ENCODE results near the gene CD8A.

CD8A gene

DNA sequence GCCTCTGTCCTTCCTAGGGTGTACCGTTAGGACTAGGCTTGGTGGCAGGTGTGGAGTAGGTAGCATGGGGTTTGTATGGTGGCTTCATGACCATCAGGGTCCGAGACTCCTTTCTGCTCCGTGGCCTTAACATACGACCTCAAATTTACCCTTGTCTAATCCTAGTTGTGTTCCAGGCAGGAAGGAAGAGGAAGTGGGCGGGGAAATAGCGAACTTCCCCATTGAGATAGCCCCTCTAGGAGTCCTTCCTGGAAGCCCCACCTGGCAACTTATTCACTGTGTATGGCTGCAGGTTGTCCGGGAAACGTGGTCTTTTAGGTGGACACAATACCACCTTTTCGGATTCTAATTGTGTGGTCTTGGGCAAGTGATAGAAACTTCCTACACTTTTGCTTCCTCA, 9.3 kb downstream of the CD8A start:
- no peak overlapping the region for H3K4me3 ChIP-seq (ENCODE audit: low read depth, low read length)

DNA sequence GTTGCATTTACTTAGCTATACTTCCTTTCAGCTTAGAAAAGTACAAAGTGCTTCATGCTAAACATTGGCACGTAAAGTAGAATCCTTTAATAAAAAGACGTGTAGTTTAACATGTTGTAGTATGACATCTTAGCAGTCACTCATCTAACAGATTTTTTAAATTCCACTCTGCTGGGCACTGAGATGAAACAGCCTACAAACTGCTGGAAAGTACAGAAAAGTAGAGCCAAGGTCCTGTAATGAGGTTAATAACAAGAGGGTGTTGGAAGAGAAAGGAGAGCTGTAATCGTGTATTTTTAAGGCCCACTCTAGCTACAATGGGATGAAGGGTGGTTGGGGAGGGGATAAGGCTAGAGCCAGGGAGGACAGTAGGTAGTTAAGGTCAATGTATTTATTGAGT, 10.7 kb downstream of the CD8A start:
- H3K4me3 ChIP-seq (ENCODE audit: low read depth, low read length): no peak overlapping the region

GRCh38 chr2:86778957-86779356, 11.8 kb downstream of the CD8A start:
- H3K4me3 ChIP-seq (ENCODE audit: low read depth, low read length): no peak overlapping the region

- H3K4me3 ChIP-seq (ENCODE audit: low read depth, low read length): no peak overlapping the region
Observed at GRCh38 chr2:86776532-86776931, 14.2 kb downstream of the CD8A start.

DNA sequence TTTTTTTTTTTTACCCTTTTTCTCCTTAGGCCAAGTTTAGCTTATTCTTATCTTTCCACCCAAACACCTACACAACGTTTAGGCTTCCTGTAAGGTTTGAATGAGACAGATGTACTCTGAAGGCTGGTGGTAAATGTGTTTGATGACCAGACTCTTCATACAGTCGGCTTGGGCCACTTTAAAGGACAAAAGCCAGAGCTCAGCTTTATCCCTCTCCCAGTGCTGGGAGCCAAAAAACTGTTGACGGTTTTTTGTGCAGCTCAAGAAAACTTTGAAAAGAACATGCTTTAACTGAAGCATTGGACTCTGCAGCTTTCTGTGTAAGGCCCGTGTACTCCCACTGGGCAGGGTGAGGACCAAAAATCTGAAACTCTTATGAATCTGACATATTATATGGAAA, 15.4 kb downstream of the CD8A start:
- H3K4me3 ChIP-seq (ENCODE audit: low read depth, low read length): no peak overlapping the region

DNA sequence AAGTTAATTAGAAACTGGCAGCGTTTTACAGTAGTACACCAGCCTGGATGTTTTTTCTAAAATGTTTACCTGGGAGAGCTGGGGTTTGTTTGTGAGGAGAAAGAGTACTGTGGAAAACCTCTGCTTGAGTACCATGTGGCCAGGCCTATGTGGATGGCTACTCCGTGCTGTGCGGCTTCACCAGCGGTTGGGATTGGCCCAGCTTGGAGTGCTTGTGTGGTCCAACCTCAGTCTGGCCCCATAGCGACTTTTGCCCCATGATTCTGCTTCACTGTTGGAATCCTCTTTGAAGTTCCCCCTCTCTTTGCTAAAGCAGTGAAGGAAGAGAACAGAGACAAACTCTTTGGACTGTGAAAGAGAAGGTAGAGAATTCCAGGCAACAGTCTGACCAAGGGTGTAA, 15.9 kb downstream of the CD8A start:
- H3K4me3 ChIP-seq (ENCODE audit: low read depth, low read length): no peak overlapping the region

DNA sequence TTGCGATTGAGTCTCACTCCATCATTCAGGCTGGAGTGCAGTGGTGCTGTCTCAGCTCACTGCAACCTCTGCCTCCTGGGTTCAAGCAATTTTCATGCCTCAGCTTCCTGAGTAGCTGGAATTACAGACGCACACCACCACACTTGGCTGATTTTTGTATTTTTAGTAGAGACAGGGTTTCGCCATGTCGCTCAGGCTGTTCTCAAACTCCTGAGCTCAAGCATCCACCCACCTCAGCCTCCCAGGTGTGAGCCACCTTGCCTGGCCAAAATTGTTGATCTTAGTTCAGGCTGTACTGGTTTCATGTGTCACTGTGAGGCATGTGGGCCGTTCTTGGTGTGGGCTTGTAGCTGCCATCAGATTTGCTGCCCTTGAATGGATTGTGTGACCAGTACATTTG, 18.1 kb downstream of the CD8A start:
- H3K4me3 ChIP-seq (ENCODE audit: low read depth, low read length): no peak overlapping the region

GRCh38 chr2:86770816-86771301, 19.9 kb downstream of the CD8A start:
- H3K4me3 ChIP-seq (ENCODE audit: low read depth, low read length): no peak overlapping the region

- H3K4me3 ChIP-seq (ENCODE audit: low read depth, low read length): no peak overlapping the region
Observed at GRCh38 chr2:86769838-86770237, 20.9 kb downstream of the CD8A start.

DNA sequence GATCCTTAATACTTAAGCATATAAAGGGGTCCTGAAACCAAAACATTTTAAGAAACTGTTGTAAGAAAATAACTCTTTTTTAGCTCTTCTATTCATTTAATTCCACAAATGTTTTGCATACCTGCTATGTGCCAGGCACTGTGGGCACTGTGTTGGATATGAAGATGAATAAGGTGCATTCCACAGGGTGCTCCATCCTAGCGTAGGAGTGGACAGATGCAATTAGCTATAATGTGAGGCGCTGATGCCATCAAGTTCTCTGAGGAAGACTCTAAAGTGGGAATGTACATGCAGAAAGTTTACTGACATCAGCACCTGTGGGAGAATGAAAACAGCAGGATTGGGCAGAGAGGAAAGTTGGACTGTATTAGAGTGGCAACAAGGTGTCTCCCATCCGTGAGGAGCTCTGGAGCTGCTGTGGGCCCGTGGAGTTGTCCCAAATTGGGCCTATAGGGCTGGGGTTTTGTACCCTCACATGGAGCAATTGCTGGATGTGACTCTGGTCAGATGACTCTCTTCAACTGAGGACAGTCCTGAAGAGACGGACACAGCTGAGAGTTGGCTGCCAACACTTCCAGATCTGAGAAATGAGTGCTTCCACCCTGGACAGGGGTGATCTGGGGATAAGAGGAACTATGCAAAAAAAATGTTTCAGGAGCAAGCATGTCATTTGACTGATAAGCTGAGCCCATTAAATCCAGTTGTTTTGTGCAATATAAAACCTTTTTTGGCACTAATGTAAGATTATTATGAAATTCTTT, 22.3 kb downstream of the CD8A start:
- no peak overlapping the region for H3K4me3 ChIP-seq (ENCODE audit: low read depth, low read length)

DNA sequence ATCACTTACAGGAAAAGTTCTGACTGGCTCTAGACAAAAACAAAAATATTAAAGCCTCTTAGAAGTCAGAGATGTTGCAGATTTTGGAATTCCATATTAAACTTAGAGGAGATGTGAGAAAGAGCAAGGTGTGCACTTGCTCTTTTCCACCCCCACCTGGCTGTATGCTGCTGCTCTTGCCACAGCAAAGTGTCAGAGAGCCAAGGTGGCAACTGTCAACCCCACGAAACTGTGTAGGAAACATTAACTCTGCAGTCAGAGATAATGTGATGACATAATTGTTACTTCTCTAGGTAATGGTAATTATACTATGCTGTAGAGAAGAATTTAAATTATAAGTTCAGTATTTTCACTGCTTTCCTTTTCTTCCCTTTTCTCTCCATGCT, 25.4 kb downstream of the CD8A start:
- no peak overlapping the region for H3K4me3 ChIP-seq (ENCODE audit: low read depth, low read length)

- H3K4me3 ChIP-seq (ENCODE audit: low read depth, low read length): no peak overlapping the region
Observed at GRCh38 chr2:86764661-86765309, 25.9 kb downstream of the CD8A start.

- no peak overlapping the region for H3K4me3 ChIP-seq (ENCODE audit: low read depth, low read length)
Observed at GRCh38 chr2:86760371-86760770, 30.3 kb downstream of the CD8A start.

DNA sequence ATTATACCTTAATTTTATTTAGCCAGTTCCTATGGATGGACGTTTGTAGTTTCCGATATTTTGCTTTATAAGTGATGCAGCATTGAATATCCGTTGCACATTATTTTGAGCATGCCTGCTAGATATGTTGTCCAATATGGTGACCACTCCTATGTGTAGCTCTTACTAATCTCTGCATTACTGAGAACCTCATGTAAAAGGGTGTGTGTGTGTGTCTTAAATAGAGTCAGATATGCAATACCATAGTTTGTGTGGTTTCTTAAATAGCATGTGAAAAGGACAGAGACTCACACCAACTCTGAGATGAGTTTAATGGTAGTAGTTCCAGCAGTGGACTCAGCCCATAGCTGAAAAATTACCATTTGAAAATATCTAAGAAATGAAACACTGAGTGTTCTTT, 32.3 kb downstream of the CD8A start:
- no peak overlapping the region for H3K4me3 ChIP-seq (ENCODE audit: low read depth, low read length)

DNA sequence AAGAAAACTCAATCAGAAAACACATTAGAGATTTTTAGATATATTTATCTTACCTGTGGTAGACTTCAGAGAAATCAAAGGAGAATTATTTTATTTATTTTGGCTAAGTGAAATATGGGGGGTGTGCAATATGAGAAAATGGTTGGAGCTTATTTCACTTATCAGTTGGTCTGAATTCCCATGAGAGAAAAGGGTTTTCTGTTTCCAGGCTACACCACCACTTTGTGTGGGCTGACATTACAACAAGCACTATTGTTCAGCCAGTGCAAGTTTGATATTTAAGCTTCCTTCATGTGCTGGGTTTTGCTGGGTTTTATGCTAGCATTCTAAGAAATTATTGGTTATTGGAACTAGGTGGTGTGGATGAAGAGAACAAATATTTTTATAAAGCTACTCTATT, 37.1 kb downstream of the CD8A start:
- H3K4me3 ChIP-seq (ENCODE audit: low read depth, low read length): no peak overlapping the region

GRCh38 chr2:86752934-86753333, 37.8 kb downstream of the CD8A start:
- H3K4me3 ChIP-seq (ENCODE audit: low read depth, low read length): no peak overlapping the region

- H3K4me3 ChIP-seq (ENCODE audit: low read depth, low read length): no peak overlapping the region
Observed at GRCh38 chr2:86751778-86752177, 38.9 kb downstream of the CD8A start.

GRCh38 chr2:86750240-86750839, 40.4 kb downstream of the CD8A start:
- no peak overlapping the region for H3K4me3 ChIP-seq (ENCODE audit: low read depth, low read length)

DNA sequence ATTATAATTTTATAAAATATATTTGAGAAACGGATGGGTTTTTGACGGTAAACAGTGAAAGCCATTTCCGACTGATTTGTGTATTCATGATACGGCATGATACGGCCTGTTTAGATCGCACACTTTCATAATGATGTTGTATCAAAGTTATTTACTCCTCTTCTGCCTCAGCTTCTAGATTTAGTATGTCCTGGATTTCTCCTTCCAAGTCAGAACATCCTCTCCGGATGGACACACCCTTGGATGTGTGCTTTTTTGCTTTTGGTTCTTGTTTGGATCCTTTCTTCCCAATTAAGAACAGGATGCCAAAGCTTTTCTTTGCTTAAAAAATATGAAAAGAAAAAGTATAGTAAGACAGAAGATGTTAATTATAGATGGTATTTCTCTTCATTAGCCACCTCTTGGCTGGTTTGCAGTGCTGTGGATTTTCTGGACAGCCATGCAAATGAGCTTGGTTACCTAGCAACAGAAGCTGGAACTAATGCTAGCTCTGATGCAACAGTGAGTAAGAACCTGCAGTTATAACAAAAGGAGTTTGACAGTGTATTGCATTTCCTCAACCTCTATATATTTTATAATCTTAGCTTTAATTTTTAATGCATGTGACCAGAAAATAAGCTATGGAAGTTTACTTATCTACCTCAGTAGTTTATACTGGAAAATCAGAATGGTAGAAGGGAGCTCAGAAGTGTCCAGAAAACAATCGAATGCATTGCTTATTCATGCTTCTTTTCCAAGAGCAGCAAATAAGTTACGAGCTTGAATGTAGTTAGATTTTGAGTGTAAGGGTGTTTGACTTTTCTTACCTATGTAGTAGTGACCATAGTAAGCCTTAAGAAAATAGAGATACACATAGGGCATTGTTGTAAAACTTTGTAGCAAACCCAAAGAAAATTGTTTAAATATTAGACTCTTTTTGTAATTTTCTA, 42.7 kb downstream of the CD8A start:
- H3K4me3 ChIP-seq (ENCODE audit: low read depth, low read length): no peak overlapping the region

GRCh38 chr2:86746939-86747338, 43.8 kb downstream of the CD8A start:
- H3K4me3 ChIP-seq (ENCODE audit: low read depth, low read length): no peak overlapping the region

GRCh38 chr2:86744152-86744551, 46.6 kb downstream of the CD8A start:
- H3K4me3 ChIP-seq (ENCODE audit: low read depth, low read length): no peak overlapping the region

All from iPS-11a (cell line).